OCI-LY1 (cell line): ENCODE measurements around the gene SLC35G2.
"Not testable (repeated sequence)": the region's sequence is repeated elsewhere in the genome, so short reads cannot be mapped to it uniquely, and the experiment has no call there.

Experiments
- CTCF ChIP-seq: fragments of 200-600 bp; sonication (generic), shearing (Covaris generic); IDR thresholded peaks from 2 replicates; pipeline ENCODE4 v1.5.1; 2017; ENCODE audit warnings: mild to moderate bottlenecking, antibody characterized with exemption, low read length, moderate library complexity, mixed read lengths
- EZH2 ChIP-seq: fragments of 200-600 bp; sonication (generic), shearing (Covaris generic); IDR thresholded peaks from 2 replicates; pipeline ENCODE4 v1.8.0; 2017; ENCODE audit warnings: borderline replicate concordance, mixed run types, mild to moderate bottlenecking, antibody characterized with exemption, low read length, moderate library complexity, mixed read lengths

- not testable (repeated sequence) for TF ChIP-seq CTCF, EZH2
Observed at GRCh38 chr3:136902530-136902929, 83.6 kb downstream of the SLC35G2 start.
